OCI-LY7 (cell line): ENCODE data around the gene IFI44L. TPM values are rescaled to one million over a fixed set of nuclear protein-coding genes. Genes with fewer than 3 reads are reported as not detected.

Experiments
- total RNA-seq, 2 experiments: library from RNA; depleted of rRNA in 1 of 2; stranded (reverse); fragments of >200 nt in 1 of 2; shearing (Covaris generic) in 1 of 2; gene quantifications; 2 replicates each; pipeline ENCODE4 v1.2.3, GENCODE V29; 2014 to 2022

IFI44L gene
- total RNA-seq, 2 experiments from 2014 or later, result not detected

Other genes with a start within 250 kb of the IFI44L start
- not detected in 2 replicates for gene PTGFR, start 129.5 kb upstream of the IFI44L start, total RNA-seq (2014; rRNA removed; shearing (Covaris generic))
- gene PTGFR, start 129.5 kb upstream of the IFI44L start, total RNA-seq (2022), result not detected in 2 replicates
- not detected in 2 replicates for gene IFI44, start 29.4 kb downstream of the IFI44L start, total RNA-seq (2014; rRNA removed; shearing (Covaris generic))
- not detected in 2 replicates for gene IFI44, start 29.4 kb downstream of the IFI44L start, total RNA-seq (2022)